SK-N-MC (cell line): ENCODE data around the gene NEURL3.

Source experiments
- EZH2 ChIP-seq: fragments of 200-600 bp; sonication (generic); IDR thresholded peaks from one replicate; pipeline ENCODE4 v1.6.1; 2017; ENCODE audit warnings: antibody characterized with exemption
- POLR2AphosphoS5 ChIP-seq: IDR thresholded peaks from 2 replicates; pipeline ENCODE4 v1.6.1; 2012; ENCODE audit warnings: mild to moderate bottlenecking, low read depth, low read length, borderline replicate concordance

DNA sequence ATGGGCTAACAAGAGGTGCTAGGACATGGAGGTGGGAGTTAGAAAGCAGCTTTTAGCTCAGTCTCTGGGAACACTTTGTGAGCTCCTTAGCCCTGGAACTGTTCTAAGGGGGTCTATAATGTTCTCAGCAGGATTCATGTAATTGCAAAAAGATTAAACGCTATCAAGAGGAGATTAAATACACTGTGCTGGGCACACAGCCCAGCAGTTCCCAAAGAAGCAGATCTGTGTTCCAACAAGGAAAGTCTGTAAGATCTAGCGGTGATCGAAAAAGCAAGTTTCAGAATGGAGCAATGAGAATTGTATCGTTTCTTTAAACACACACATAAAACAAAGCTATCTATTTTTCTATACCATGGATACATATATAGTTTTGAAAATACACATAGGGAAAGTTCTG lies 29.0 kb upstream of the NEURL3 start:
- TF ChIP-seq POLR2AphosphoS5 = no peak
- no peak for TF ChIP-seq EZH2
